C4-2B (cell line): Measurements from ENCODE around the gene ICAM5.

ENCODE experiments used
- H3K27ac ChIP-seq: fragments of 450-650 bp; 2 replicates; pipeline ENCODE4 v1.5.1; 2017
- ZFX ChIP-seq: fragments of 450-650 bp; IDR thresholded peaks from 2 replicates; pipeline ENCODE4 v1.6.1; 2017
- TF ChIP-seq, protein P1 (sequence below): fragments of 450-650 bp; conservative IDR thresholded peaks from 2 replicates; pipeline ENCODE4 v1.5.1; 2017; ENCODE audit warnings: mild to moderate bottlenecking

ICAM5 gene

DNA sequence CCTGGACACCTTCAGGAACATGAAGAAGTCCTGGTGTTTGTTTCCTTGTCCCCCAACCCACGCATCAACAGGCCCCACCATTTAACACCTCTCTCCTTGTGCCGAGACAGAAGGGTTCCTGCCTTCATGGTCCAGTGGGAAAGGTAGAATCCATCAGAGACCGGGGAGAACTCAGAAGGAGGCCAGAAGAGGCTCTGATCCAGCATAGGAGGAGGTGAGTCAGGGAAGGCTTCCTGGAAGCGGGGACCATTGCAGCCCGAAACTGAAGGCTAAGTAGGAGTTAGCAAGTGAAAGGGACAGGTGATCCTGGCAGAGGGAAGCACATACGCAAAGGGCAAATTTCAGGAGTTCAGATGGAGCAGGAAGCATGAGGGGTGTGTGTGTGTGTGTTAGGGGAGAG is 49.2 kb downstream of the ICAM5 start:
- TF ChIP-seq, protein P1, sequence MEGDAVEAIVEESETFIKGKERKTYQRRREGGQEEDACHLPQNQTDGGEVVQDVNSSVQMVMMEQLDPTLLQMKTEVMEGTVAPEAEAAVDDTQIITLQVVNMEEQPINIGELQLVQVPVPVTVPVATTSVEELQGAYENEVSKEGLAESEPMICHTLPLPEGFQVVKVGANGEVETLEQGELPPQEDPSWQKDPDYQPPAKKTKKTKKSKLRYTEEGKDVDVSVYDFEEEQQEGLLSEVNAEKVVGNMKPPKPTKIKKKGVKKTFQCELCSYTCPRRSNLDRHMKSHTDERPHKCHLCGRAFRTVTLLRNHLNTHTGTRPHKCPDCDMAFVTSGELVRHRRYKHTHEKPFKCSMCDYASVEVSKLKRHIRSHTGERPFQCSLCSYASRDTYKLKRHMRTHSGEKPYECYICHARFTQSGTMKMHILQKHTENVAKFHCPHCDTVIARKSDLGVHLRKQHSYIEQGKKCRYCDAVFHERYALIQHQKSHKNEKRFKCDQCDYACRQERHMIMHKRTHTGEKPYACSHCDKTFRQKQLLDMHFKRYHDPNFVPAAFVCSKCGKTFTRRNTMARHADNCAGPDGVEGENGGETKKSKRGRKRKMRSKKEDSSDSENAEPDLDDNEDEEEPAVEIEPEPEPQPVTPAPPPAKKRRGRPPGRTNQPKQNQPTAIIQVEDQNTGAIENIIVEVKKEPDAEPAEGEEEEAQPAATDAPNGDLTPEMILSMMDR = no peak
- TF ChIP-seq ZFX = no peak
- H3K27ac ChIP-seq = no peak overlapping the region

DNA sequence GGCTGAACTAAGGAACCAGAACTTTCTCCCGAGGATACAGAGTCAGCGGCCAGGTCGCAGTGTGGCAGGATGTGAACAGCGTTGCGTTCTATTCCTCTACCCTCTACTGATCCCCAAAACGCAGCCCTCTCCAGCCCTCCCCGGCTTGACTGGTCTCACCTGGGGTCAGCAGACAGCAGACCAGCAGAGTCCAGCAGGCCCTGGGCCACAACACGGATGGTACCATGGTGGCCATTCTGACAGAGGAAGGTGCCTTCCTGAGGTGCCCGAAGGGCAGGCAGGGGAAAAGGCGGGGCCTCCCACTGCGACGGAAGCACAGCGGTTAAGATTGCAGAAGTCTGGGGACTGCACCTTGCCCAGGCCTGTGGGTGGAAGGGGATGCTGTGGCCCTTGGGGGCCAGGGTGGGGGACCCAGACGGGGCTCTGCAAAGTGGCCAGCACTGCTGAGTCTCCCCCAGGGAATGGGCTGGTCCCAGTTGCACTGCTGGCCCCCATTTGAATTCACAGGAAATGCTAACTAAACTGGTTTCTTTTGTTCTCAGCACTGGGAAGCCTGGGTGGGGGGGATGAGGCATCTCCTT is 49.7 kb downstream of the ICAM5 start, which contains the start of gene ICAM3:
ICAM3 (minus strand) TSS at position 245 of the 581 bp plus-strand sequence; CDS start at position 235, 10 bp downstream.
- TF ChIP-seq, protein P1 = no peak
- TF ChIP-seq ZFX = no peak
- no peak within 1 kb of the TSS for H3K27ac ChIP-seq

DNA sequence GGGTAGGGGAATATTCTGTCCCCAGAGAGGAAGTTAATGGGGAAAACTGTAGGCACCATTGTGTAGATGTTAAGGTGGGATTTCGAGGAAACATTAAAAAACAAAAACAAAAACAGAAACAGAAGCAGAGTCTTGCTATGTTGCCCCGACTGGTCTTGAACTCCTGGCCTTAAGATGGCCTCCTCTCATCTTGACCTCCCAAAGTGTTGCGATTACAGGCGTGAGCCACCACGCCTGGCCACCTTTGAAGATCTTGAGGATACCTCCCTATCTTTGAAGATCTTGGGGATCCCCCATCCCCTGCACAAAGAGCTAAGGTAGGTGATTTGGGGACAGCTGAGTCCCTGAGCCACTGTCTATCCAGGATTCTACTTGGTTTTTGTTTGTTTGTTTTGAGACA is 50.2 kb downstream of the ICAM5 start:
- no peak for TF ChIP-seq ZFX
- TF ChIP-seq, protein P1 = no peak
- H3K27ac ChIP-seq = no peak overlapping the region

DNA sequence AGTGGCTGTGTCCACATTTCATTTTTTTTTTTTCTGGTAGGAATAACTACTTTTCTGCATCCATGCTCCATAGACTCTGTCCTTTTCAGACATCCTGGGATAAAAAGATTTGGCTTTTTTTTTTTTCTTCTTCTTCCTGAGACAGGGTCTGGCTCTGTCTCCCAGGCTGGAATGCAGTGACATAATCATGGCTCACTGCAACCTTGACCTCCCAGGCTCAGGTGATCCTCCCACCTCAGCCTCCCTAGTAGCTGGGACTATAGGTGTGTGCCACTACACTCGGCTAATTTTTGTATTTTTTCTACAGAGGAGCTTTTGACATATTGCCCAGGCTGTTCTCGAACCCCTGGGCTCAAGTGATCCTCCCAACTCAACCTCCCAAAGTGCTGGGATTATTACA is 53.7 kb downstream of the ICAM5 start:
- TF ChIP-seq, protein P1 = no peak
- no peak for TF ChIP-seq ZFX
- H3K27ac ChIP-seq = no peak overlapping the region

DNA sequence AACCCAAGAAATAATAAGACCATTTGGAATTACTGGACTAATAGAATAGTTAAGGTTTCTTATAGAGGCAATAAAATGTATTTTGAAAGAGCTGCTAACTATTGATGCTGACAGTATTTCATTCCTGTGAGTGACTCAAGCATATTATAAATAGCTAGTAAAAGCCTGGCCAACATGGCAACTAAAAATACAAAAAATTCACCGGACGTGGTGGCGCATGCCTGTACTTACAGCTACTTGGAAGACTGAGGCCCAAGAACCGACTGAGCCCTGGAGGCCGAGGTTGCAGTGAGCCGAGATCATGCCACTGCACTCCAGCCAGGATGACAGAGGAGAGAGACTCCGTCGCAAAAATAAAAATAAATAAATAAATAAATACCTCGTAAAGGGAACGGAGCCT is 55.0 kb downstream of the ICAM5 start:
- no peak overlapping the region for H3K27ac ChIP-seq
- TF ChIP-seq ZFX = no peak
- TF ChIP-seq, protein P1 = no peak
